ENCODE measurements around the gene PAQR7.

Gene PAQR7

GRCh38 chr1:25871086-25871703, 4.3 kb downstream of the PAQR7 start:
- Mint-ChIP-seq H3K36me3 (no peaks in the 10 kb centered on the region), H3K4me1 (peaks cover 5% of the 10 kb centered on the region), H3K4me3 (no peak overlapping the region), H3K27me3 (no peaks in the 10 kb centered on the region), H3K27ac (no peak overlapping the region), H3K9me3 (no peaks in the 10 kb centered on the region)

- Mint-ChIP-seq H3K27ac (no peak overlapping the region), H3K36me3 (no peaks in the 10 kb centered on the region), H3K27me3 (no peaks in the 10 kb centered on the region), H3K4me3 (no peak overlapping the region), H3K9me3 (no peaks in the 10 kb centered on the region), H3K4me1 (peaks cover 5% of the 10 kb centered on the region)
Observed at GRCh38 chr1:25870614-25871013, 4.9 kb downstream of the PAQR7 start.

- H3K4me1 Mint-ChIP-seq, result peaks cover 5% of the 10 kb centered on the region
- no peaks in the 10 kb centered on the region for H3K9me3 Mint-ChIP-seq
Observed at GRCh38 chr1:25869909-25870606, 5.5 kb downstream of the PAQR7 start.

GRCh38 chr1:25867210-25867991, 8.1 kb downstream of the PAQR7 start:
- Mint-ChIP-seq H3K4me3 (no peak overlapping the region), H3K27ac (no peak overlapping the region), H3K4me1 (no peaks in the 10 kb centered on the region), H3K27me3 (no peaks in the 10 kb centered on the region), H3K36me3 (no peaks in the 10 kb centered on the region), H3K9me3 (no peaks in the 10 kb centered on the region)

More at GRCh38 chr1:25869909-25870606, 5.5 kb downstream of the PAQR7 start:
- H3K27me3 Mint-ChIP-seq, result no peaks in the 10 kb centered on the region
- no peaks in the 10 kb centered on the region for H3K36me3 Mint-ChIP-seq
- H3K27ac Mint-ChIP-seq, result no peak overlapping the region
- no peak overlapping the region for H3K4me3 Mint-ChIP-seq

GRCh38 chr1:25866288-25866687, 9.2 kb downstream of the PAQR7 start:
- Mint-ChIP-seq H3K9me3 (no peaks in the 10 kb centered on the region), H3K4me3 (no peak overlapping the region), H3K27me3 (no peaks in the 10 kb centered on the region), H3K4me1 (peaks cover 3% of the 10 kb centered on the region), H3K27ac (no peak overlapping the region), H3K36me3 (no peaks in the 10 kb centered on the region)

GRCh38 chr1:25864434-25864833, 11.1 kb downstream of the PAQR7 start:
- H3K36me3 Mint-ChIP-seq, result no peaks in the 10 kb centered on the region
- no peak overlapping the region for H3K27ac Mint-ChIP-seq
- H3K4me1 Mint-ChIP-seq, result peaks cover 15% of the 10 kb centered on the region
- H3K9me3 Mint-ChIP-seq, result no peaks in the 10 kb centered on the region
- H3K27me3 Mint-ChIP-seq, result no peaks in the 10 kb centered on the region
- no peak overlapping the region for H3K4me3 Mint-ChIP-seq

GRCh38 chr1:25863486-25864262, 11.8 kb downstream of the PAQR7 start:
- H3K4me1 Mint-ChIP-seq, result peaks cover 20% of the 10 kb centered on the region
- H3K4me3 Mint-ChIP-seq, result no peak overlapping the region
- no peaks in the 10 kb centered on the region for H3K36me3 Mint-ChIP-seq
- no peaks in the 10 kb centered on the region for H3K9me3 Mint-ChIP-seq
- H3K27me3 Mint-ChIP-seq, result no peaks in the 10 kb centered on the region
- no peak overlapping the region for H3K27ac Mint-ChIP-seq

- Mint-ChIP-seq H3K9me3 (no peaks in the 10 kb centered on the region), H3K27me3 (no peaks in the 10 kb centered on the region), H3K4me1 (peaks cover 25% of the 10 kb centered on the region), H3K36me3 (no peaks in the 10 kb centered on the region), H3K27ac (no peak overlapping the region), H3K4me3 (no peak overlapping the region)
Observed at GRCh38 chr1:25862785-25863485, 12.6 kb downstream of the PAQR7 start.

- no peaks in the 10 kb centered on the region for H3K27me3 Mint-ChIP-seq
- peak overlapping the region; percentile 86 for H3K27ac Mint-ChIP-seq
- H3K4me1 Mint-ChIP-seq, result peaks cover 25% of the 10 kb centered on the region
- no peak overlapping the region for H3K4me3 Mint-ChIP-seq
- H3K9me3 Mint-ChIP-seq, result no peaks in the 10 kb centered on the region
- no peaks in the 10 kb centered on the region for H3K36me3 Mint-ChIP-seq
Observed at GRCh38 chr1:25861316-25862286, 13.9 kb downstream of the PAQR7 start.

GRCh38 chr1:25858906-25859789, 16.4 kb downstream of the PAQR7 start, which contains the start of gene AUNIP:
TSS of gene AUNIP (minus strand) at chr1:25859457. CDS start at chr1:25859357, 100 bp downstream.
- Mint-ChIP-seq H3K36me3 (no peaks in the 10 kb centered on the region), H3K27ac (peak within 1 kb of the TSS; percentile 90), H3K27me3 (no peaks in the 10 kb centered on the region), H3K4me3 (peak within 1 kb of the TSS; percentile 93), H3K9me3 (no peaks in the 10 kb centered on the region), H3K4me1 (peaks cover 25% of the 10 kb centered on the region)

GRCh38 chr1:25858494-25858893, 17.0 kb downstream of the PAQR7 start:
- Mint-ChIP-seq H3K36me3 (no peaks in the 10 kb centered on the region), H3K4me1 (peaks cover 25% of the 10 kb centered on the region), H3K27me3 (no peaks in the 10 kb centered on the region), H3K4me3 (peak overlapping the region; percentile 93), H3K9me3 (no peaks in the 10 kb centered on the region), H3K27ac (peak overlapping the region; percentile 84)

GRCh38 chr1:25856856-25857255, 18.7 kb downstream of the PAQR7 start:
- H3K27ac Mint-ChIP-seq, result no peak overlapping the region
- H3K4me1 Mint-ChIP-seq, result peaks cover 25% of the 10 kb centered on the region
- H3K9me3 Mint-ChIP-seq, result no peaks in the 10 kb centered on the region
- no peaks in the 10 kb centered on the region for H3K36me3 Mint-ChIP-seq
- H3K27me3 Mint-ChIP-seq, result no peaks in the 10 kb centered on the region
- peak overlapping the region; percentile 19 for H3K4me3 Mint-ChIP-seq

- H3K4me3 Mint-ChIP-seq, result no peak overlapping the region
- H3K9me3 Mint-ChIP-seq, result no peaks in the 10 kb centered on the region
- H3K27me3 Mint-ChIP-seq, result no peaks in the 10 kb centered on the region
- H3K27ac Mint-ChIP-seq, result no peak overlapping the region
- H3K36me3 Mint-ChIP-seq, result no peaks in the 10 kb centered on the region
- peaks cover 12% of the 10 kb centered on the region for H3K4me1 Mint-ChIP-seq
Observed at GRCh38 chr1:25854554-25854953, 21.0 kb downstream of the PAQR7 start.
